MM.1S (cell line): Measurements from ENCODE around the gene PLEKHJ1.

Source experiments
- DNase-seq: peaks from one replicate; pipeline ENCODE4 v3.0.0-alpha.2; 2015
- H2AFZ ChIP-seq: fragments of 300-600 bp; sonication (generic); 2 replicates; pipeline ENCODE4 v1.6.0; 2016; ENCODE audit warnings: antibody characterized with exemption, low read length
- H3F3A ChIP-seq: fragments of 300-600 bp; sonication (generic); 2 replicates; pipeline ENCODE4 v1.6.1; 2016; ENCODE audit warnings: mild to moderate bottlenecking, antibody characterized with exemption, low read length, moderate library complexity, mixed read lengths; ENCODE audit not compliant: insufficient read depth
- H3K27ac ChIP-seq: fragments of 300-600 bp; sonication (generic); 2 replicates; pipeline ENCODE4 v1.5.1; 2016; ENCODE audit warnings: mild to moderate bottlenecking, low read length
- H3K27me3 ChIP-seq: fragments of 300-600 bp; sonication (generic); replicated peaks from 2 replicates; pipeline ENCODE4 v1.6.0; 2016; ENCODE audit warnings: low read length; ENCODE audit not compliant: insufficient read depth
- H3K36me3 ChIP-seq: fragments of 300-600 bp; sonication (generic); replicated peaks from 2 replicates; pipeline ENCODE4 v1.6.1; 2016; ENCODE audit warnings: mild to moderate bottlenecking, low read length, mixed read lengths; ENCODE audit not compliant: insufficient read depth
- H3K4me1 ChIP-seq: fragments of 300-600 bp; sonication (generic); 2 replicates; pipeline ENCODE4 v1.6.1; 2016; ENCODE audit warnings: low read length, mixed read lengths
- H3K4me2 ChIP-seq: fragments of 300-600 bp; sonication (generic); 2 replicates; pipeline ENCODE4 v1.6.0; 2016; ENCODE audit warnings: low read depth, low read length
- H3K4me3 ChIP-seq: fragments of 300-600 bp; sonication (generic); 2 replicates; pipeline ENCODE4 v1.5.1; 2016; ENCODE audit warnings: low read length, mixed read lengths
- H3K79me2 ChIP-seq: fragments of 300-600 bp; sonication (generic); 2 replicates; pipeline ENCODE4 v1.6.1; 2016; ENCODE audit warnings: mixed run types, low read length, mixed read lengths
- H3K9ac ChIP-seq: fragments of 300-600 bp; sonication (generic); 2 replicates; pipeline ENCODE4 v1.6.1; 2016; ENCODE audit warnings: low read length, mixed read lengths
- H3K9me2 ChIP-seq: fragments of 300-600 bp; sonication (generic); replicated peaks from 2 replicates; pipeline ENCODE4 v1.6.1; 2016; ENCODE audit warnings: mild to moderate bottlenecking, low read length, mixed read lengths; ENCODE audit not compliant: insufficient read depth
- H3K9me3 ChIP-seq: fragments of 300-600 bp; sonication (generic); replicated peaks from 2 replicates; pipeline ENCODE4 v1.6.1; 2016; ENCODE audit warnings: mild to moderate bottlenecking, low read length, mixed read lengths; ENCODE audit not compliant: insufficient read depth
- H4K20me1 ChIP-seq: fragments of 300-600 bp; sonication (generic); 2 replicates; pipeline ENCODE4 v1.6.1; 2016; ENCODE audit warnings: mild to moderate bottlenecking, low read length, moderate library complexity, mixed read lengths; ENCODE audit not compliant: insufficient read depth
- EZH2 ChIP-seq: fragments of 300-600 bp; sonication (generic); optimal IDR thresholded peaks from 2 replicates; pipeline ENCODE3; 2017; ENCODE audit warnings: low read depth, mild to moderate bottlenecking, antibody characterized with exemption, low read length, mixed read lengths
- EZH2phosphoT487 ChIP-seq: fragments of 300-600 bp; sonication (generic); IDR thresholded peaks from 2 replicates; pipeline ENCODE4 v1.6.1; 2018; ENCODE audit warnings: antibody characterized with exemption, low read length
- TF ChIP-seq, protein P1 (sequence below): fragments of 300-600 bp; sonication (generic); IDR thresholded peaks from 2 replicates; pipeline ENCODE4 v1.5.1; 2016; ENCODE audit warnings: antibody characterized with exemption, low read length, mixed read lengths

Gene PLEKHJ1

DNA sequence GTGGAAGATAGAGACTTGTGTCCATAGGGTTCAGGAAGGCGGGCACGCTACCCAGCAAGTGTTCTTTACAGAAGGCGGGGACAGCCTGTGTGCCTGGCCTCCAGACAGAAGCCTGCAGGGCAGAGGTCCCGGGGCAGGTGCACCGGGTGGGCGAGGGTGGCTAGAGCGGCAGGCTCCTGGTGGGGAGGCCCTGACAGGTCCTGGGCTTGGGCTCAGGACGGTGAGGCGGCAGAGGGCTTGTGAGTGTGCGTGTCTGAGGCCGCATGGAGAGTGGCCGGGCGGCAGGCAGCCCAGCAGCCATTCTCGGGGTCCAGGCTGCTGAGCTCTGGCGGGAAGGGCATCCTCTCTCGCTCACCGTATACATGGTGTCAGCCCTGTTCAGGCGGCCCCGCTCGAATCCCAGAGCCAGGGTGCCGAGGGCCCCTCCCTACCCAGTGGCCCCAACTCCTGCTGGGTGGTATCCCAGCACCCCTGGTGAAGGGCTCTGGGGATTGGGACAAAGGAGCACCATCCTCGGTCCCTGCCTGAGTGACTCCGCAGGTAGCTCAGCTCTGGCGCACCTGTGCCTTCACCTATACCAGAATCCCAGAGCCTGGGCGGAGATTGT lies 10.0 kb upstream of the PLEKHJ1 start:
- DNase-seq: no peak
- no peak for TF ChIP-seq EZH2
- TF ChIP-seq EZH2phosphoT487: no peak
- TF ChIP-seq, protein P1, sequence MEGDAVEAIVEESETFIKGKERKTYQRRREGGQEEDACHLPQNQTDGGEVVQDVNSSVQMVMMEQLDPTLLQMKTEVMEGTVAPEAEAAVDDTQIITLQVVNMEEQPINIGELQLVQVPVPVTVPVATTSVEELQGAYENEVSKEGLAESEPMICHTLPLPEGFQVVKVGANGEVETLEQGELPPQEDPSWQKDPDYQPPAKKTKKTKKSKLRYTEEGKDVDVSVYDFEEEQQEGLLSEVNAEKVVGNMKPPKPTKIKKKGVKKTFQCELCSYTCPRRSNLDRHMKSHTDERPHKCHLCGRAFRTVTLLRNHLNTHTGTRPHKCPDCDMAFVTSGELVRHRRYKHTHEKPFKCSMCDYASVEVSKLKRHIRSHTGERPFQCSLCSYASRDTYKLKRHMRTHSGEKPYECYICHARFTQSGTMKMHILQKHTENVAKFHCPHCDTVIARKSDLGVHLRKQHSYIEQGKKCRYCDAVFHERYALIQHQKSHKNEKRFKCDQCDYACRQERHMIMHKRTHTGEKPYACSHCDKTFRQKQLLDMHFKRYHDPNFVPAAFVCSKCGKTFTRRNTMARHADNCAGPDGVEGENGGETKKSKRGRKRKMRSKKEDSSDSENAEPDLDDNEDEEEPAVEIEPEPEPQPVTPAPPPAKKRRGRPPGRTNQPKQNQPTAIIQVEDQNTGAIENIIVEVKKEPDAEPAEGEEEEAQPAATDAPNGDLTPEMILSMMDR: no peak
- peaks cover 24% of the 10 kb centered on the region for H3F3A ChIP-seq
- H3K4me3 ChIP-seq: no peak overlapping the region
- H3K27ac ChIP-seq: no peak overlapping the region
- no peak overlapping the region for H2AFZ ChIP-seq
- H3K9ac ChIP-seq: no peak overlapping the region
- H3K9me3 ChIP-seq: no peaks in the 10 kb centered on the region
- H3K79me2 ChIP-seq: peaks cover 67% of the 10 kb centered on the region
- no peaks in the 10 kb centered on the region for H3K4me1 ChIP-seq
- H3K27me3 ChIP-seq: no peaks in the 10 kb centered on the region
- H3K4me2 ChIP-seq: no peak overlapping the region
- no peaks in the 10 kb centered on the region for H3K9me2 ChIP-seq
- H4K20me1 ChIP-seq: peaks cover 28% of the 10 kb centered on the region
- H3K36me3 ChIP-seq: peaks cover 32% of the 10 kb centered on the region

DNA sequence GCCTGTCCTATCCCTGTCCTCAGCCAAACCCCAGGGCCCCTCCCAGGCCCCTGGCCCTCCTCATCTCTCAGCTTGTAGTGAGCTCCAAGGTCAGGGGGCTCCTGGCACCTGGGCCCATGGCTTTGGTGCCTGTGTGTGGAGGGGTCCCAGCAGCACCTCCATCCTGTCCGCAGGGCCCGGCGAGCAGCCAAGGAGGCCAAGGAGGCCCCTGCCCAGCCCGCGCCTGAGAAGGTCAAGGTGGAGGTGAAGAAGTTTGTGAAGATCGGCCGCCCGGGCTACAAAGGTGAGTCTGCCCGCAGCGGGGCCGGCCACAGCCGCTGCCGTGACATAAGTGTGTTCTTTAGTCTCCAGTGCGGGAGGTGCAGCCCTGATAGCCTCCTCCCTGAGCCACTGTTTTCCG lies 9.1 kb upstream of the PLEKHJ1 start:
- H2AFZ ChIP-seq: no peak overlapping the region
- DNase-seq: no peak
- peaks cover 37% of the 10 kb centered on the region for H4K20me1 ChIP-seq
- no peak overlapping the region for H3K4me3 ChIP-seq
- TF ChIP-seq EZH2phosphoT487 (no peak), EZH2 (no peak)
- TF ChIP-seq, protein P1: no peak
- H3K9ac ChIP-seq: no peak overlapping the region
- no peaks in the 10 kb centered on the region for H3K9me3 ChIP-seq
- H3K27me3 ChIP-seq: no peaks in the 10 kb centered on the region
- peaks cover 32% of the 10 kb centered on the region for H3K36me3 ChIP-seq
- H3K4me1 ChIP-seq: peaks cover 6% of the 10 kb centered on the region; the same call in 1 of the 2 replicates
- peaks cover 76% of the 10 kb centered on the region for H3K79me2 ChIP-seq
- peaks cover 23% of the 10 kb centered on the region for H3F3A ChIP-seq
- H3K9me2 ChIP-seq: no peaks in the 10 kb centered on the region
- H3K27ac ChIP-seq: no peak overlapping the region
- H3K4me2 ChIP-seq: no peak overlapping the region

DNA sequence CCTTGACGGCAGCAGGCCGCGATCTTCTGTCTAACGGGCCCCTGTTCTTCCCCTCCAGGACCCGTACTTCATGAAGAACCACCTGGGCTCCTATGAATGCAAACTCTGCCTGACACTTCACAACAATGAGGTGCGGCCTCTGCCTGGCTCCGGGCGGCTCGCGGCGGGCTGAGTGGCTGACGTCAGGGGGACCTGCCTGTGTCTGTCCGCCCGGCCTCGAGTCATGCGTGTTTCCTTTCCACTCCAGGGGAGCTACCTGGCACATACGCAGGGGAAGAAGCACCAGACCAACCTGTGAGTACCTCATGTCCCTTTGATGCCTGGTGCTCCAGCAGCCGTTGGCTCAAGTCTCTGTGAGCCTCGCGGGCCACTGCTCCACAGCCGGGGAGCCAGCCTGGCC lies 8.4 kb upstream of the PLEKHJ1 start:
- H3K4me1 ChIP-seq: peaks cover 6% of the 10 kb centered on the region; the same call in 1 of the 2 replicates
- no peaks in the 10 kb centered on the region for H3K9me3 ChIP-seq
- H4K20me1 ChIP-seq: peaks cover 45% of the 10 kb centered on the region
- no peaks in the 10 kb centered on the region for H3K27me3 ChIP-seq
- H3K4me2 ChIP-seq: no peak overlapping the region
- TF ChIP-seq EZH2 (no peak), EZH2phosphoT487 (no peak)
- TF ChIP-seq, protein P1: no peak
- peaks cover 21% of the 10 kb centered on the region for H3F3A ChIP-seq
- H2AFZ ChIP-seq: no peak overlapping the region
- DNase-seq: no peak
- H3K36me3 ChIP-seq: peaks cover 32% of the 10 kb centered on the region
- H3K9ac ChIP-seq: no peak overlapping the region
- peaks cover 84% of the 10 kb centered on the region for H3K79me2 ChIP-seq
- H3K4me3 ChIP-seq: no peak overlapping the region
- H3K27ac ChIP-seq: no peak overlapping the region
- H3K9me2 ChIP-seq: no peaks in the 10 kb centered on the region
